22Rv1 (cell line): ENCODE measurements around the gene BLCAP.

Source experiments
- ZFX ChIP-seq: fragments of 450-650 bp; IDR thresholded peaks from 2 replicates; pipeline ENCODE4 v1.6.1; 2017; ENCODE audit warnings: antibody characterized with exemption, borderline replicate concordance
- TF ChIP-seq, protein P1 (sequence below): fragments of 450-650 bp; IDR thresholded peaks from 2 replicates; pipeline ENCODE4 v1.5.1; 2017; ENCODE audit warnings: mild to moderate bottlenecking

DNA sequence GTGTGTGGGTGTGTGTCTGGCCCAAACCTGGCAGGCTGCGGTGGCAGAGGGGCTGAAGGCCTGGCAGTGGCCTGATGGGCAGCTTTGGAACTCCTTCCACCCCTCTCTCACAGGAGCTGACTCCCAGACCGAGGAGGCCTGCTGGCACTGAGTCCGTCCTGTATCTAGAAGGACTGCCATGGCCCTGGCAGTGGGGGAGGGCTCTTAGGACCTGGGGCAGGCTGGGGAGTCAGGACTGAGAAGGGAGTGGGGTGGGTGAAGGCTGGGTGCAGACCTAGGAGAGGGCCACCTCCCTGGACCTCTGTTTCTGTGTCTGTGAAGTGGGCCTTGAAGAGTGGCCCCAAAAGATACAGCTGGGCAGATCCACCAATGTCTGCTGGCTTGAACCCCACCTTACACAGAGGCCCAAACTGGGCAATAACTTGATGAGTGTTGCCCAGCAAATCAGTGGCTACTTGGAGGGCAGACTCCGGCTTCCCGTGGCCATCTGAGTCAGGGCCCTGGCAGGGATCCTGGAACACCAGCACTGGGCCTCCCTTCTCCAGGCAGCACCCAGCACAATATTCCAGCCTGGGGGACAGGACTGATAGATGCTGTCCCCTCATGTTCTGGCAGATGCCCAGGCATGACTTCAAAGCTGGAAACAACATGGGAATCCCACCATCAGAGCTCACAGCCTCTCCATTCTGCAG, 46.7 kb upstream of the BLCAP start:
- TF ChIP-seq, protein P1, sequence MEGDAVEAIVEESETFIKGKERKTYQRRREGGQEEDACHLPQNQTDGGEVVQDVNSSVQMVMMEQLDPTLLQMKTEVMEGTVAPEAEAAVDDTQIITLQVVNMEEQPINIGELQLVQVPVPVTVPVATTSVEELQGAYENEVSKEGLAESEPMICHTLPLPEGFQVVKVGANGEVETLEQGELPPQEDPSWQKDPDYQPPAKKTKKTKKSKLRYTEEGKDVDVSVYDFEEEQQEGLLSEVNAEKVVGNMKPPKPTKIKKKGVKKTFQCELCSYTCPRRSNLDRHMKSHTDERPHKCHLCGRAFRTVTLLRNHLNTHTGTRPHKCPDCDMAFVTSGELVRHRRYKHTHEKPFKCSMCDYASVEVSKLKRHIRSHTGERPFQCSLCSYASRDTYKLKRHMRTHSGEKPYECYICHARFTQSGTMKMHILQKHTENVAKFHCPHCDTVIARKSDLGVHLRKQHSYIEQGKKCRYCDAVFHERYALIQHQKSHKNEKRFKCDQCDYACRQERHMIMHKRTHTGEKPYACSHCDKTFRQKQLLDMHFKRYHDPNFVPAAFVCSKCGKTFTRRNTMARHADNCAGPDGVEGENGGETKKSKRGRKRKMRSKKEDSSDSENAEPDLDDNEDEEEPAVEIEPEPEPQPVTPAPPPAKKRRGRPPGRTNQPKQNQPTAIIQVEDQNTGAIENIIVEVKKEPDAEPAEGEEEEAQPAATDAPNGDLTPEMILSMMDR: no peak
- TF ChIP-seq ZFX: no peak
